ENCODE data around the gene WRAP73.

WRAP73 gene

DNA sequence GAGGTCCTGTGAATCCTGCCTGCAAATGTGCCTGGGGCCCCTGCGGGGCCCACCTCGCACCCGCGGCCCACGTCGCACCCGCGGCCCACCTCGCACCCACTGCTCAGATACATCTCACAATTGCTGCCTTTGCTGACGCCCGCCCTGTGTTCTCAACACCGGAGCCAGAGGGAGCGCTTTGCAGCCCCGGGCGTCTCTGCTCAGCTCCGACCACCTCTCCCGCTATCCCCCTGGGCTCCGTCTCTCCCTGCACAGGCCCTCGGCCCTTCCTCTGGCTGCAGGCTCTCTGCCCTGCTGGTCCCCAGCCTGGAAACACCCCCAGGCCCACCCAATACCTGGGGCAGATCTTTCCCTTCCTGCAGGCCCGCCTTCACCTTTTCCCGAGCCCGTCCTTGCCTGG is 47.2 kb upstream of the WRAP73 start:
- Histone ChIP-seq H3K4me3 (no peak overlapping the region), H3K27ac (no peak overlapping the region), H3K4me1 (peaks cover 0 to 8% (median 2%) of the 10 kb centered on the region in 4 donors), H3K36me3 (no peaks in the 10 kb centered on the region), H3K9me3 (no peaks in the 10 kb centered on the region), H3K27me3 (peaks cover 0 to 79% of the 10 kb centered on the region in 2 donors)
- no peak for DNase-seq
- intact Hi-C loops (cut with DNase I; ENCODE audit: low total_unique reads) = no loop called here
- no peak for TF ChIP-seq CTCF (IDR thresholded peaks at IDR 0.05)

DNA sequence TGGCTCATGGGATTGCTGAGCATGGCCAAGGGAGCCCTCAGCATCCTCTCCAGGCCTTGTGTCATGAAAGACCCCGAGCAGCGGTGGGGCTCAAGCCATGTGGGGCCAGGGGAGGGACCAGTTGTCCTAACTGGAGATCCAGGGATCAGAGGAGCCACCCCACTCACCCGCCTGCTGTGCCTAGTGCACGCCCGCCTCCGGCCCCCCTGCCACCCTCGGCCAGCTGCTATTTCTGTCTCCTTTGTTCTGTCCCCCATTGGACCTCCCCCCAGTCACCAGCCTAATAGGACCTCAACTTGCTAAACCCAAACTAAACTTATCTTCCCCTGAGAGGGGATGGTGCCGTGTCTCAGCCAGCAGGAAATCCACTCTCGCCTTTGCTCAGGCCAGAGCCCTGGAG is 46.8 kb upstream of the WRAP73 start:
- Histone ChIP-seq H3K4me3 (no peak overlapping the region), H3K4me1 (peaks cover 0 to 8% (median 2%) of the 10 kb centered on the region in 4 donors), H3K36me3 (no peaks in the 10 kb centered on the region), H3K9me3 (no peaks in the 10 kb centered on the region), H3K27me3 (peaks cover 0 to 76% of the 10 kb centered on the region in 2 donors), H3K27ac (no peak overlapping the region)
- intact Hi-C loops (cut with DNase I; ENCODE audit: low total_unique reads) = no loop called here
- no peak for TF ChIP-seq CTCF (IDR thresholded peaks at IDR 0.05)
- no peak for DNase-seq

- H3K4me1 ChIP-seq = peaks cover 0 to 8% (median 2%) of the 10 kb centered on the region in 4 donors
- intact Hi-C loops (cut with DNase I; ENCODE audit: low total_unique reads) = no loop called here
- peaks cover 0 to 76% of the 10 kb centered on the region in 2 donors for H3K27me3 ChIP-seq
- H3K9me3 ChIP-seq = no peaks in the 10 kb centered on the region
- DNase-seq = no peak
- no peaks in the 10 kb centered on the region for H3K36me3 ChIP-seq
- peak overlapping the region in 1 of 2 donors; percentile 12 for H3K4me3 ChIP-seq
- TF ChIP-seq CTCF (IDR thresholded peaks at IDR 0.05) = peak; percentile 56 to 64
- no peak overlapping the region for H3K27ac ChIP-seq
These were observed 45.7 kb upstream of the WRAP73 start for GRCh38 chr1:3695326-3696217.

DNA sequence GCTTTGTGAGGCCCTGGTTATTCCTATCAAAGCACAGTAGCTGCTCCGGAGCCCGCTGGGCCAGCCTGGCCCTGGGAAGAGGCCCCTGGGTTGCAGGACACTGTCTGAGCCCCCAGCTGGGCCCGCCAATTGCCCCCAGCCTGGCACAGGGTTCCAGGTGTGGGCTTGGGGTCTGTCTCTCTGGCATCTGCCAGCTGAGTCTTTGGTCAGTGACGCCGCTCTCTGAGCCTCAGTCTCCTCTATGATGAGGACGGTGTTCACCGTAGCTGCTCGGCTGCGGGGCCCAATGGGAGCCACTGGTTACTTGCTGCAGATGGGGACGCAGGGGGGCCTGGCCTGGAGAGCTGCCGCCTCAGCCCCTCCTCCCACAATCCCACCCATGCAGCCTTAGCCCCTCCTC is 43.4 kb upstream of the WRAP73 start:
- Histone ChIP-seq H3K27me3 (peaks cover 0 to 77% of the 10 kb centered on the region in 2 donors), H3K9me3 (no peaks in the 10 kb centered on the region), H3K27ac (no peak overlapping the region), H3K4me3 (no peak overlapping the region), H3K36me3 (no peaks in the 10 kb centered on the region), H3K4me1 (peaks cover 0 to 8% (median 2%) of the 10 kb centered on the region in 4 donors)
- DNase-seq = no peak
- intact Hi-C loops (cut with DNase I; ENCODE audit: low total_unique reads) = no loop called here
- TF ChIP-seq CTCF (IDR thresholded peaks at IDR 0.05) = no peak

DNA sequence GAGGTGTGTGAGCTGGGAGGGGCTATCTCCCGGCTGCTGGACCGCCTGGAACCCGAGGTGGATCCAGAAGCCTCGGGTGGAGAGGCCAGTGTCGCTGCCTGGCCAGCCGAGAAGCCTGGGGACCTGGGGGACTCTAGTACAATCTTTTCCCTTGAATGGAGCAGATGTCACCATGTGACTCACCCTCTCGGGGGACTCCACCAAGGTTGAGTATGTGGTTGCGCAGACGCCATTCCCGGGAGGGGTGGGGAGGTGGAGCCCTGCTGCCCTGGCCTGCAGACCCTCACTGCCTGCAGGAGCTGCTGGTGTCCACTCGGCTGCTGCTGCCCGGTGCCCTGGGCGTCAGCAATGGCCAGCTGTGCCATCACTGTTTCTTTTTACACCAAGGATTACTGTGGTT is 42.7 kb upstream of the WRAP73 start:
- intact Hi-C loops (cut with DNase I; ENCODE audit: low total_unique reads) = no loop called here
- TF ChIP-seq CTCF (IDR thresholded peaks at IDR 0.05) = no peak

More for the DNA sequence above, 42.7 kb upstream of the WRAP73 start:
- DNase-seq = no peak
- Histone ChIP-seq H3K4me1 (peaks cover 0 to 8% (median 2%) of the 10 kb centered on the region in 4 donors), H3K27ac (no peak overlapping the region), H3K9me3 (no peaks in the 10 kb centered on the region), H3K36me3 (no peaks in the 10 kb centered on the region), H3K4me3 (no peak overlapping the region), H3K27me3 (peaks cover 0 to 73% of the 10 kb centered on the region in 2 donors)
